GM06990 (cell line): ENCODE measurements around the gene POLL.

Experiments
- DNase-seq: peaks from one replicate; pipeline ENCODE4 v3.0.0-alpha.2; 2011; ENCODE audit not compliant: insufficient read length; ENCODE audit errors: extremely low read depth
- H3K27me3 ChIP-seq: replicated peaks from 2 replicates; pipeline ENCODE4 v1.6.0; 2011; ENCODE audit warnings: low read length; ENCODE audit not compliant: control insufficient read depth, insufficient read depth
- H3K36me3 ChIP-seq: 2 replicates; pipeline ENCODE4 v1.5.1; 2011; ENCODE audit warnings: low read length; ENCODE audit not compliant: control insufficient read depth, insufficient read depth
- H3K4me3 ChIP-seq: replicated peaks from 2 replicates; pipeline ENCODE4 v1.5.1; 2011; ENCODE audit warnings: low read depth, mild to moderate bottlenecking, control low read depth, low read length
- TF ChIP-seq, protein P1 (sequence below): IDR thresholded peaks from 2 replicates; pipeline ENCODE4 v1.5.1; 2011; ENCODE audit warnings: low read length, control low read depth, mild to moderate bottlenecking, inconsistent platforms; ENCODE audit not compliant: insufficient read depth, poor library complexity, severe bottlenecking

Gene POLL

DNA sequence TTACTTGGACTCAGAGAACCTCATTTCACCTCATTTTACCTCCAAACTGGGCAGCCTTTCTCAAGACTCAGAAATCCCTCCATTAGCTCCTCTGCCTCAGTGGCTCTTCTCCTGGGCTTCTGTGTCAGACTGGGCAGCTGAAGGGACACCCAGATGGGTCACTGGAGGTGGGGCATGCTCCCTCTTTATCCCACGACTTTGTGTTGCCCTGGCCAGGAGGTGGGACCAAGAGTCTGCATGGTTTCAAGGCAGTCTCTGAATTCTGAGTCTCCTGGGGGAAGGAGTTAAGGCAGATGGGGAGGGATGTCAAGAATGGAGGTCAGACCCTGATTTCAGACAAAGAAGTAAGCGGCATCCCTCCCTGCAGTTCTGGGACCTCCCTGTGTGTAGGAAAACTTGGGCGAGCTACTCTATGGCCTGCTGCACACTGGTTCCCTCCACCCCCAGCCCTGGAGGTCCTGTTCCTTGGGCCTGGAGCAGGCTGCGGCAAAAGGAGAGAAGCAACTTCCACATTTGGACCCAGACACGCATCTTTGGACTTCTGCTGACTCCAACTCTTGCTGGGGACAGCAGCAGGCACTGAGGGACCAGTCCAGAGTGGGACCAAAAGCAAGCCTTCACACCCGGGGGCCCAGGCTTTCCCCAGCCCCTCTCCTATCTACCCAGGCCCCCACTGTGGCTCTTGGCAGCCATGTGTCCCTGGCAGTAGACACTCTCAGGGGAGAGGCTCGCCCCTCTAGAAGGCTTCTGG is 10.8 kb downstream of the POLL start:
- H3K36me3 ChIP-seq, result peaks cover 19% of the 10 kb centered on the region
- no peak overlapping the region for H3K4me3 ChIP-seq
- no peak for DNase-seq
- no peaks in the 10 kb centered on the region for H3K27me3 ChIP-seq
- TF ChIP-seq, protein P1, sequence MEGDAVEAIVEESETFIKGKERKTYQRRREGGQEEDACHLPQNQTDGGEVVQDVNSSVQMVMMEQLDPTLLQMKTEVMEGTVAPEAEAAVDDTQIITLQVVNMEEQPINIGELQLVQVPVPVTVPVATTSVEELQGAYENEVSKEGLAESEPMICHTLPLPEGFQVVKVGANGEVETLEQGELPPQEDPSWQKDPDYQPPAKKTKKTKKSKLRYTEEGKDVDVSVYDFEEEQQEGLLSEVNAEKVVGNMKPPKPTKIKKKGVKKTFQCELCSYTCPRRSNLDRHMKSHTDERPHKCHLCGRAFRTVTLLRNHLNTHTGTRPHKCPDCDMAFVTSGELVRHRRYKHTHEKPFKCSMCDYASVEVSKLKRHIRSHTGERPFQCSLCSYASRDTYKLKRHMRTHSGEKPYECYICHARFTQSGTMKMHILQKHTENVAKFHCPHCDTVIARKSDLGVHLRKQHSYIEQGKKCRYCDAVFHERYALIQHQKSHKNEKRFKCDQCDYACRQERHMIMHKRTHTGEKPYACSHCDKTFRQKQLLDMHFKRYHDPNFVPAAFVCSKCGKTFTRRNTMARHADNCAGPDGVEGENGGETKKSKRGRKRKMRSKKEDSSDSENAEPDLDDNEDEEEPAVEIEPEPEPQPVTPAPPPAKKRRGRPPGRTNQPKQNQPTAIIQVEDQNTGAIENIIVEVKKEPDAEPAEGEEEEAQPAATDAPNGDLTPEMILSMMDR, result no peak

- Histone ChIP-seq H3K4me3 (no peak overlapping the region), H3K27me3 (no peaks in the 10 kb centered on the region), H3K36me3 (peaks cover 18% of the 10 kb centered on the region)
- TF ChIP-seq, protein P1, result no peak
- no peak for DNase-seq
Observed at GRCh38 chr10:101576211-101576863, 11.7 kb downstream of the POLL start.

DNA sequence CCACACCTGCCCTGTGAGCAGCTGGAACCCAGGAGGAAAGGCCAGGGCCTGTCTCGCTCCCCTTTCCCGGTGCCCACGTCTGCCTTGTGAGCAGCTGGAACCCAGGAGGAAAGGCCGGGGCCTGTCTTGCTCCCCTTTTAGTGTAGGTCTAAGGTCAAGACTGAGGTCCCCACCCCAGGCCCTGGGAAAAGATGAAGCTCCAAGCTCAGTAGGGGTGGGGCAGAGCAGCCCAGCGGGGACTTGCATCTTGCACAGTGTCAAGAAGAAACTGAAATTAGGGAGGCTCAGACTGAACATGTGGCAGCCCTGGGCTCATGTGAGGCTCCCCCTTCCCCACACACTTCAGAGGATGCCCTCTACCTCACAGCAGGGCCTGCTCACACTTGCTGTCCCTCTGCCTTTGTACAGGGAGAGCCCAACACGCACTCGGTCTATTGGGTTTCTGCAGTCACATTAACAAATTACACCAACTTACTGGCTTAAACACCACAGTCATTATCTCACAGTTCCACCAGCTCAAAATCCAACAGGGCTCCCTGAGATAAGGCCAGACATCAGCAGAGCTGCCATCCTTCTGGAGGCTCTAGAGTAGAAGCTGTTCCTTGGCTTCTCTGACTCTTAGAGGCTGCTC is 12.4 kb downstream of the POLL start:
- DNase-seq, result no peak
- TF ChIP-seq, protein P1, result no peak
- Histone ChIP-seq H3K36me3 (peaks cover 16% of the 10 kb centered on the region), H3K4me3 (no peak overlapping the region), H3K27me3 (no peaks in the 10 kb centered on the region)

DNA sequence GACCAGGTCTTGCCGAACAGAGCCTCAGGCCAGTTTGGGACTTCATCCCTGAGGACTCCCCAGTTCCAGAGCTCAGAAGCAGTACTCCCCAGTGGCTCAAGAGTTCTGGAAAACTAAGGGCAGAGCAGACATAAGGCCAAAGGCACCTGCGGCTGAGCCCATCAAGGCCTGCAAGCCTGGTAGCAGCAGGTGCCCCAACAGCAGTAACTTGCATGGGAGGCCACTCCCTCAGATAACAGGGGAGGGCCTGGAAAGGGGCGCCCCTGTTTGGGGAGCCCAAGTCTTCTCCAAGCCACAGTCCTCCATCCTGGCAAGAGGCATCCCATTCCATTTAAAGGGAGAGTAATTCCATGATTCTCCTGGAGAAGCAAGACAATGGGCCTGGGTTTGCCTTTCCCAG is 13.0 kb downstream of the POLL start:
- no peak for DNase-seq

GRCh38 chr10:101573885-101574753 is 13.9 kb downstream of the POLL start:
- TF ChIP-seq, protein P1, result no peak
- Histone ChIP-seq H3K4me3 (no peak overlapping the region), H3K27me3 (no peaks in the 10 kb centered on the region), H3K36me3 (peaks cover 8% of the 10 kb centered on the region)
- DNase-seq, result no peak

More for the DNA sequence above, 13.0 kb downstream of the POLL start:
- TF ChIP-seq, protein P1, result no peak
- Histone ChIP-seq H3K4me3 (no peak overlapping the region), H3K36me3 (peaks cover 13% of the 10 kb centered on the region), H3K27me3 (no peaks in the 10 kb centered on the region)
